ENCODE data around the gene TNFRSF6B.
"Not testable (repeated sequence)": the region's sequence is repeated elsewhere in the genome, so short reads cannot be mapped to it uniquely, and the experiment has no call there.

The TNFRSF6B gene

GRCh38 chr20:63711085-63711645 is 14.7 kb downstream of the TNFRSF6B start:
- DNase-seq = no peak

- DNase-seq = no peak
Observed at GRCh38 chr20:63712191-63712590, 15.7 kb downstream of the TNFRSF6B start.

GRCh38 chr20:63714858-63715257 is 18.4 kb downstream of the TNFRSF6B start:
- no peak for DNase-seq

- DNase-seq = no peak
Observed at GRCh38 chr20:63718996-63719395, 22.5 kb downstream of the TNFRSF6B start.

GRCh38 chr20:63722967-63723622 is 26.6 kb downstream of the TNFRSF6B start:
- DNase-seq = not testable (repeated sequence)

GRCh38 chr20:63730189-63730733 is 33.8 kb downstream of the TNFRSF6B start:
- not testable (repeated sequence) for DNase-seq

- no peak for DNase-seq
Observed at GRCh38 chr20:63731410-63731809, 35.0 kb downstream of the TNFRSF6B start.

GRCh38 chr20:63732118-63733095 is 36.0 kb downstream of the TNFRSF6B start:
- no peak for DNase-seq

GRCh38 chr20:63733117-63733516 is 36.7 kb downstream of the TNFRSF6B start:
- DNase-seq = no peak

- DNase-seq = no peak
Observed at GRCh38 chr20:63733579-63734081, 37.2 kb downstream of the TNFRSF6B start.

GRCh38 chr20:63734111-63734945 is 37.9 kb downstream of the TNFRSF6B start:
- no peak for DNase-seq

- DNase-seq = no peak
Observed at GRCh38 chr20:63734946-63735858, 38.8 kb downstream of the TNFRSF6B start.

GRCh38 chr20:63735859-63736718 is 39.6 kb downstream of the TNFRSF6B start, which contains the start of gene LIME1:
TSS of gene LIME1 (plus strand) at chr20:63736664. CDS start at chr20:63737550, 886 bp downstream.
- DNase-seq = peak; percentile 68

GRCh38 chr20:63736893-63737694 is 40.6 kb downstream of the TNFRSF6B start:
- DNase-seq = peak; percentile 66

- no peak for DNase-seq
Observed at GRCh38 chr20:63737695-63737944, 41.2 kb downstream of the TNFRSF6B start.

GRCh38 chr20:63737945-63738686 is 41.7 kb downstream of the TNFRSF6B start:
- DNase-seq = peak; percentile 44

GRCh38 chr20:63738687-63739129 is 42.3 kb downstream of the TNFRSF6B start:
- DNase-seq = peak; percentile 54

Data from stimulated activated CD4-positive, alpha-beta T cell treated with anti-CD3 and anti-CD28 coated beads, Interleukin-15, amount 100 ng/mL, for 24 hours (primary cell).